Stimulated activated CD4-positive, alpha-beta T cell treated with anti-CD3 and anti-CD28 coated beads, Interleukin-12 subunit alpha, Interleukin-12 subunit beta, amount 100 ng/mL, for 24 hours (primary cell): ENCODE data around the gene CNIH1.
A peak's percentile ranks its signal among the peaks of the same experiment; 100 is the strongest.

Experiments used
- DNase-seq, 2 experiments: peaks; one replicate each; pipeline ENCODE4 v3.0.0-alpha.2; 2020; ENCODE audit warnings: low read depth in 2 of 2

The CNIH1 gene

GRCh38 chr14:54440873-54441868, at the start of gene CNIH1:
Gene CNIH1 (minus strand): TSS chr14:54441374. CDS start chr14:54441327, 47 bp downstream.
- DNase-seq: peak; percentile 89

- DNase-seq: no peak
These were observed 49.4 kb upstream of the CNIH1 start for GRCh38 chr14:54490445-54491175.

GRCh38 chr14:54489731-54490444, 48.7 kb upstream of the CNIH1 start:
- DNase-seq: no peak

GRCh38 chr14:54489318-54489683, 48.1 kb upstream of the CNIH1 start:
- DNase-seq: no peak

GRCh38 chr14:54488646-54489317, 47.6 kb upstream of the CNIH1 start, which contains the start of gene GMFB:
Gene GMFB (minus strand): TSS chr14:54488980. CDS start chr14:54488927, 53 bp downstream.
- peak; percentile 71 to 81 for DNase-seq

- peak in 1 of 2 experiments; percentile 26 for DNase-seq
These were observed 47.1 kb upstream of the CNIH1 start for GRCh38 chr14:54488318-54488645.

- DNase-seq: no peak
These were observed 46.6 kb upstream of the CNIH1 start for GRCh38 chr14:54487771-54488170.

- no peak for DNase-seq
These were observed 45.5 kb upstream of the CNIH1 start for GRCh38 chr14:54486685-54487084.

- DNase-seq: no peak
These were observed 42.7 kb upstream of the CNIH1 start for GRCh38 chr14:54483846-54484245.

GRCh38 chr14:54483073-54483745, 42.0 kb upstream of the CNIH1 start:
- DNase-seq: no peak

GRCh38 chr14:54481695-54482094, 40.5 kb upstream of the CNIH1 start:
- DNase-seq: no peak

GRCh38 chr14:54480830-54481562, 39.8 kb upstream of the CNIH1 start:
- DNase-seq: no peak

GRCh38 chr14:54478636-54479215, 37.6 kb upstream of the CNIH1 start:
- DNase-seq: no peak

- DNase-seq: no peak
These were observed 34.7 kb upstream of the CNIH1 start for GRCh38 chr14:54475911-54476310.

- DNase-seq: no peak
These were observed 34.2 kb upstream of the CNIH1 start for GRCh38 chr14:54475187-54475899.

- DNase-seq: no peak
These were observed 33.1 kb upstream of the CNIH1 start for GRCh38 chr14:54474232-54474793.

GRCh38 chr14:54472315-54472714, 31.1 kb upstream of the CNIH1 start:
- DNase-seq: no peak

- no peak for DNase-seq
These were observed 30.5 kb upstream of the CNIH1 start for GRCh38 chr14:54471641-54472040.

GRCh38 chr14:54470701-54471100, 29.5 kb upstream of the CNIH1 start:
- DNase-seq: no peak
